Measurements from ENCODE around the gene ETV6.

GRCh38 chr12:11732715-11733114, 83.2 kb downstream of the ETV6 start:
- TF ChIP-seq, protein P1, sequence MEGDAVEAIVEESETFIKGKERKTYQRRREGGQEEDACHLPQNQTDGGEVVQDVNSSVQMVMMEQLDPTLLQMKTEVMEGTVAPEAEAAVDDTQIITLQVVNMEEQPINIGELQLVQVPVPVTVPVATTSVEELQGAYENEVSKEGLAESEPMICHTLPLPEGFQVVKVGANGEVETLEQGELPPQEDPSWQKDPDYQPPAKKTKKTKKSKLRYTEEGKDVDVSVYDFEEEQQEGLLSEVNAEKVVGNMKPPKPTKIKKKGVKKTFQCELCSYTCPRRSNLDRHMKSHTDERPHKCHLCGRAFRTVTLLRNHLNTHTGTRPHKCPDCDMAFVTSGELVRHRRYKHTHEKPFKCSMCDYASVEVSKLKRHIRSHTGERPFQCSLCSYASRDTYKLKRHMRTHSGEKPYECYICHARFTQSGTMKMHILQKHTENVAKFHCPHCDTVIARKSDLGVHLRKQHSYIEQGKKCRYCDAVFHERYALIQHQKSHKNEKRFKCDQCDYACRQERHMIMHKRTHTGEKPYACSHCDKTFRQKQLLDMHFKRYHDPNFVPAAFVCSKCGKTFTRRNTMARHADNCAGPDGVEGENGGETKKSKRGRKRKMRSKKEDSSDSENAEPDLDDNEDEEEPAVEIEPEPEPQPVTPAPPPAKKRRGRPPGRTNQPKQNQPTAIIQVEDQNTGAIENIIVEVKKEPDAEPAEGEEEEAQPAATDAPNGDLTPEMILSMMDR (IDR thresholded peaks at IDR 0.05), result no peak
- TF ChIP-seq POLR2A (IDR thresholded peaks at IDR 0.05), result no peak

All from uterus (tissue), 2 donors.